GM12891 (cell line): ENCODE data around the gene TIAM1.

ENCODE experiments used
- PAX5 ChIP-seq: IDR thresholded peaks from 2 replicates; pipeline ENCODE4 v1.6.1; 2011; ENCODE audit warnings: low read length, moderate library complexity, mild to moderate bottlenecking; ENCODE audit not compliant: insufficient read depth, severe bottlenecking
- POLR2A ChIP-seq: IDR thresholded peaks from 2 replicates; pipeline ENCODE4 v1.6.1; 2011; ENCODE audit warnings: low read depth, low read length, control low read depth
- POU2F2 ChIP-seq: IDR thresholded peaks from 2 replicates; pipeline ENCODE4 v1.6.1; 2011; ENCODE audit warnings: low read depth, mild to moderate bottlenecking, control low read depth, low read length, moderate library complexity
- TAF1 ChIP-seq: IDR thresholded peaks from 2 replicates; pipeline ENCODE4 v1.6.1; 2011; ENCODE audit warnings: low read depth, low read length, control low read depth

GRCh38 chr21:31176080-31176551 lies 167.9 kb downstream of the TIAM1 start:
- TF ChIP-seq POLR2A (no peak), PAX5 (no peak), TAF1 (no peak), POU2F2 (no peak)
